ENCODE measurements around the gene SNTG2. TPM values are rescaled to one million over a fixed set of nuclear protein-coding genes. Genes with fewer than 3 reads are reported as not detected.
"Not testable (repeated sequence)": the region's sequence is repeated elsewhere in the genome, so short reads cannot be mapped to it uniquely, and the experiment has no call there.

The SNTG2 gene
- total RNA-seq, 1 donor from 2014 or later, result 0.47 TPM

- Histone ChIP-seq H3K36me3 (no peaks in the 10 kb centered on the region), H3K27ac (replicated peaks) (no peak overlapping the region), H3K27me3 (ENCODE audit: low read depth) (no peaks in the 10 kb centered on the region), H3K9me3 (replicated peaks) (peaks cover 11% of the 10 kb centered on the region), H3K4me1 (no peaks in the 10 kb centered on the region), H3K4me3 (no peak overlapping the region)
- intact Hi-C loops (cut with micrococcal nuclease), result no loop called here
- TF ChIP-seq CTCF (IDR thresholded peaks at IDR 0.05; ENCODE audit: borderline replicate concordance), result no peak
- no peak for DNase-seq
Measured at GRCh38 chr2:1381644-1382043, 431.0 kb downstream of the SNTG2 start.

DNA sequence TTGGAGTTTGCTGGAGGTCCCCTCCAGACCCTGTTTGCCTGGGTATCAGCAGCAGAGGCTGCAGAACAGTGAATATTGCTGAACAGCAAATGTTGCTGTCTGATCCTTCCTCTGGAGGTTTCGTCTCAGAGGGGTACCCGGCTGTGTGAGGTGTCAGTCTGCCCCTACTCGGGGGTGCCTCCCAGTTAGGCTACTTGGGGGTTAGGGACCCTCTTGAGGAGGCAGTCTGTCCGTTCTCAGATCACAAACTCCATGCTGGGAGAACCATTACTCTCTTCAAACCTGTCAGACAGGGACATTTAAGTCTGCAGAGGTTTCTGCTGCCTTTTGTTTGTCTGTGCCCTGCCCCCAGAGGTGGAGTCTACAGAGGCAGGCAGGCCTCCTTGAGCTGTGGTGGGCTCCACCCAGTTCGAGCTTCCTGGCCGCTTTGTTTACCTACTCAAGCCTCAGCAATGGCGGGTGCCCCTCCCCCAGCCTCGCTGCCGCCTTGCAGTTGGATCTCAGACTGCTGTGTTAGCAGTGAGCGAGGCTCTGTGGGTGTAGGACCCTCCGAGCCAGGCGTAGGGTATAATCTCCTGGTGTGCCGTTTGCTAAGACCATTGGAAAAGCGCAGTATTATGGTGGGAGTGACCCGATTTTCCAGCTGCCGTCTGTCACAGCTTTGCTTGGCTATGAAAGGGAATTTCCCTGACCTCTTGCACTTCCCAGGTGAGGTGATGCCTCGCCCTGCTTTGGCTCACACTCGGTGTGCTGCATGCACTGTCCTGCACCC lies 437.5 kb downstream of the SNTG2 start:
- H3K4me3 ChIP-seq, result peak overlapping the region; percentile 32
- H3K27ac ChIP-seq (replicated peaks), result peak overlapping the region; percentile 66
- H3K4me1 ChIP-seq; intact Hi-C loops (cut with micrococcal nuclease); H3K27me3 ChIP-seq (ENCODE audit: low read depth); DNase-seq; H3K36me3 ChIP-seq: not testable (repeated sequence)
- peaks cover 11% of the 10 kb centered on the region for H3K9me3 ChIP-seq (replicated peaks)

DNA sequence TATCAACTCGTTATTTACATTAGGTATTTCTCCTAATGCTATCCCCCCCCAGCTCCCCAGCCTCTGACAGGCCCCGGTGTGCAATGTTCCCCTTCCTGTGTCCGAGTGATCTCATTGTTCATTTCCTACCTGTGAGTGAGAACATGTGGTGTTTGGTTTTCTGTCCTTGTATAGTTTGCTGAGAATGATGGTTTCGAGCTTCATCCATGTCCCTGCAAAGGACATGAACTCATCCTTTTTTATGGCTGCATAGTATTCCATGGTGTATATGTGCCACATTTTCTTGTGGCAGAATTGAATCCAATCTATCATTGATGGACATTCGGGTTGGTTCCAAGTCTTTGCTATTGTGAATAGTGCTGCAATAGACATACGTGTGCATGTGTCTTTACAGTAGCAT lies 439.5 kb downstream of the SNTG2 start:
- H3K4me1 ChIP-seq; intact Hi-C loops (cut with micrococcal nuclease); H3K27ac ChIP-seq (replicated peaks); H3K4me3 ChIP-seq; H3K9me3 ChIP-seq (replicated peaks); H3K27me3 ChIP-seq (ENCODE audit: low read depth); DNase-seq; H3K36me3 ChIP-seq: not testable (repeated sequence)

DNA sequence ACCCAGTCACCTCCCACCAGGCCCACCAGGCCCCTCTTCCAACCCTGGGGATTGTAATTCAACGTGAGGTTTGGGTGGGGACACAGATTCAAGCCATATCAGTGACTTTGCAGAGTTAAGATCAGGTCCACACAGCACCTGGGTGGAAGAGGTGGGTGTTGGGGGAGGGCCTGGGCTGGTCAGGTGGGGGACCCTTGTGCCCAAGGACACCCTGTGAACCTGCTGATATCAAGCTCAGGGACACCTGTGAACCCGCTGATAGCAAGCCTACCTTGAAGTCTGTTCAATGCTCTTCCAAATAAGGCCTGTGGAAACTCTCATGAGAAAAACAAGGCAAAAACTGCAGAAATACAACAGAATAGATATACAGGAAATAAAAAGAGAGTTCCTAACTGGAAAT lies 442.7 kb downstream of the SNTG2 start:
- Histone ChIP-seq H3K36me3 (no peaks in the 10 kb centered on the region), H3K9me3 (replicated peaks) (no peaks in the 10 kb centered on the region), H3K27me3 (ENCODE audit: low read depth) (peaks cover under 1% of the 10 kb centered on the region), H3K27ac (replicated peaks) (no peak overlapping the region), H3K4me1 (peaks cover 6% of the 10 kb centered on the region), H3K4me3 (no peak overlapping the region)
- no peak for DNase-seq
- intact Hi-C loops (cut with micrococcal nuclease), result no loop called here
- TF ChIP-seq CTCF (IDR thresholded peaks at IDR 0.05; ENCODE audit: borderline replicate concordance), result no peak

GRCh38 chr2:1394709-1395408 lies 444.2 kb downstream of the SNTG2 start:
- H3K4me1 ChIP-seq, result no peaks in the 10 kb centered on the region
- intact Hi-C loops (cut with micrococcal nuclease), result no loop called here
- TF ChIP-seq CTCF (IDR thresholded peaks at IDR 0.05; ENCODE audit: borderline replicate concordance), result no peak

DNA sequence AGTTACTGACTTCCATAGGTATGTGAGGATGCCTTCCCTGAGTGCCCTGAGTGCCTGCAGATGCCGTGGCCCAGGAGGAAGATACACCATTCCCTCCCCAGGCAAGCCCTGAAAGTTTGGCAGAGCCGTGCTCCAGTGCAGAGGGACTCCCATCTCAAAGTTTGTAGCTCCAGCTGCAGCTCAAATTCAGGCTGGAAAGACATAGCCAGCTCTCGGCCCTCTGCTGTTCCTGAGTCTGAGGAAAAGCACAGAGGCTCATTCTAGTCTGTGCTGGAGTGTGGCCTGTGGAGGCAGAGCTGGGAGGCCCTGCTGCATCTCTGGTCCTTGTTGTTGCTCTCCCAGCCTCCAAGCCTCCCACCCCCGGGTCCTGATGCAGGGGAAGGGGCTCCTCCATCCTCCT lies 446.7 kb downstream of the SNTG2 start:
- intact Hi-C loops (cut with micrococcal nuclease), result no loop called here
- H3K4me3 ChIP-seq, result no peak overlapping the region
- no peak for DNase-seq
- no peaks in the 10 kb centered on the region for H3K36me3 ChIP-seq
- H3K4me1 ChIP-seq, result no peaks in the 10 kb centered on the region
- TF ChIP-seq CTCF (IDR thresholded peaks at IDR 0.05; ENCODE audit: borderline replicate concordance), result no peak
- peaks cover 11% of the 10 kb centered on the region for H3K27me3 ChIP-seq (ENCODE audit: low read depth)
- H3K27ac ChIP-seq (replicated peaks), result no peak overlapping the region
- no peaks in the 10 kb centered on the region for H3K9me3 ChIP-seq (replicated peaks)

More at GRCh38 chr2:1394709-1395408, 444.2 kb downstream of the SNTG2 start:
- H3K27me3 ChIP-seq (ENCODE audit: low read depth), result peaks cover 5% of the 10 kb centered on the region
- no peak overlapping the region for H3K4me3 ChIP-seq
- no peaks in the 10 kb centered on the region for H3K36me3 ChIP-seq
- no peak overlapping the region for H3K27ac ChIP-seq (replicated peaks)
- no peaks in the 10 kb centered on the region for H3K9me3 ChIP-seq (replicated peaks)
- DNase-seq, result no peak

Data from left ventricle myocardium inferior (tissue), 1 donor.